Measurements from ENCODE around the gene ERBIN. TPM values are rescaled to one million over a fixed set of nuclear protein-coding genes. Genes with fewer than 3 reads are reported as not detected.

Gene ERBIN
- total and polyA plus RNA-seq, 9 of the 15 experiments (the other 6 are each of a cell fraction or from before 2014, with no cell fraction given) = 11.9 to 72.8 (median 41.7) TPM

- TF ChIP-seq NFRKB (IDR thresholded peaks at IDR 0.05; ENCODE audit: low read depth) (peak; percentile 22), CBX8 (IDR thresholded peaks at IDR 0.05; ENCODE audit: borderline replicate concordance, extremely low read depth, low read depth, low read length, poor library complexity, severe bottlenecking) (no peak), TRIM24 (IDR thresholded peaks at IDR 0.05) (peak in 1 of 2 experiments; percentile 10; a peak in 1 of 4 replicates), ZNF644 (tag; IDR thresholded peaks at IDR 0.05; ENCODE audit: low read depth) (no peak), RFX5 (IDR thresholded peaks at IDR 0.05; ENCODE audit: low read depth, low read length) (no peak), NCOA6 (IDR thresholded peaks at IDR 0.05) (no peak), HNRNPL (IDR thresholded peaks at IDR 0.05; ENCODE audit: low read depth, low read length) (no peak), CBX3 (IDR thresholded peaks at IDR 0.05; ENCODE audit: borderline replicate concordance in 1 of 2, low read length in 2 of 2) (no peak), TAF9B (IDR thresholded peaks at IDR 0.05; ENCODE audit: partially characterized antibody) (peak; percentile 49), NFIX (CRISPR knock-in tag; IDR thresholded peaks at IDR 0.05; ENCODE audit: low read depth) (no peak), E2F1 (CRISPR knock-in tag; IDR thresholded peaks at IDR 0.05) (no peak), ELF4 (CRISPR knock-in tag; IDR thresholded peaks at IDR 0.05) (no peak), GABPA (tag; conservative IDR thresholded peaks at IDR 0.05; ENCODE audit: low read depth) (peak; percentile 88), ZNF583 (CRISPR knock-in tag; IDR thresholded peaks at IDR 0.05) (no peak), ARID4B (CRISPR knock-in tag; IDR thresholded peaks at IDR 0.05) (0 out of 2 replicates have a peak, but pooled peaks have one; percentile 5), ZNF436 (CRISPR knock-in tag; IDR thresholded peaks at IDR 0.05) (no peak), ZKSCAN3 (CRISPR knock-in tag; IDR thresholded peaks at IDR 0.05) (no peak), ZEB2 (IDR thresholded peaks at IDR 0.05) (no peak), ATF7 (IDR thresholded peaks at IDR 0.05) (no peak), MLLT1 (IDR thresholded peaks at IDR 0.05) (peak; percentile 76 to 80), PTTG1 (tag; IDR thresholded peaks at IDR 0.05; ENCODE audit: low read depth) (no peak)
- TF ChIP-seq, protein P1, sequence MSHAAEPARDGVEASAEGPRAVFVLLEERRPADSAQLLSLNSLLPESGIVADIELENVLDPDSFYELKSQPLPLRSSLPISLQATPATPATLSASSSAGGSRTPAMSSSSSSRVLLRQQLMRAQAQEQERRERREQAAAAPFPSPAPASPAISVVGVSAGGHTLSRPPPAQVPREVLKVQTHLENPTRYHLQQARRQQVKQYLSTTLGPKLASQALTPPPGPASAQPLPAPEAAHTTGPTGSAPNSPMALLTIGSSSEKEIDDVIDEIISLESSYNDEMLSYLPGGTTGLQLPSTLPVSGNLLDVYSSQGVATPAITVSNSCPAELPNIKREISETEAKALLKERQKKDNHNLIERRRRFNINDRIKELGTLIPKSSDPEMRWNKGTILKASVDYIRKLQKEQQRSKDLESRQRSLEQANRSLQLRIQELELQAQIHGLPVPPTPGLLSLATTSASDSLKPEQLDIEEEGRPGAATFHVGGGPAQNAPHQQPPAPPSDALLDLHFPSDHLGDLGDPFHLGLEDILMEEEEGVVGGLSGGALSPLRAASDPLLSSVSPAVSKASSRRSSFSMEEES (CRISPR knock-in tag; IDR thresholded peaks at IDR 0.05) = no peak
Observed at GRCh38 chr5:65926276-65926783, at the start of gene ERBIN (continued).

Data from K562 (cell line).